NOMO-1 (cell line): Measurements from ENCODE around the gene FSD2.
A peak's percentile ranks its signal among the peaks of the same experiment; 100 is the strongest.
"Not testable (repeated sequence)": the region's sequence is repeated elsewhere in the genome, so short reads cannot be mapped to it uniquely, and the experiment has no call there.

Experiments
- DNase-seq, 2 experiments: peaks; one replicate each; lab custom pipeline; 2025; ENCODE audit not compliant: unreplicated experiment in 2 of 2; lab: John Stamatoyannopoulos, UW

FSD2 gene

DNA sequence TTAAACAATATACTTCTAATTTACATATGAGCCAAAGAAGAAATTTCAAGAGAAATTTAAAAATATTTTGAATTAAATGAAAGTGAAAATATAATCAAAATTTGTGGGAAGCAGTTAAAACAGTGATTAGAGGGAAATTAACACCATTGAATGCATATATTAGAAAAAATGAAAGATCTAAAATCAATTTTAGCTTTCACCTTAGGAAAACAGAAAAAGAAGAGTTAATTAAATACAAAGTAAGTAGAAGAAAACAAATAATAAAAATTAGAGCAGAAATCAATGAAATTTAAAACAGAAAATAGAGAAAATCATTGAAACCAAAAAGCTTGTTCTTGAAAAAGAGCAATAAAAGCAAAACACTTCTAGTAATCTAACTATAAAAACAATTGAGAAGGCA lies 57.6 kb downstream of the FSD2 start:
- no peak for DNase-seq

DNA sequence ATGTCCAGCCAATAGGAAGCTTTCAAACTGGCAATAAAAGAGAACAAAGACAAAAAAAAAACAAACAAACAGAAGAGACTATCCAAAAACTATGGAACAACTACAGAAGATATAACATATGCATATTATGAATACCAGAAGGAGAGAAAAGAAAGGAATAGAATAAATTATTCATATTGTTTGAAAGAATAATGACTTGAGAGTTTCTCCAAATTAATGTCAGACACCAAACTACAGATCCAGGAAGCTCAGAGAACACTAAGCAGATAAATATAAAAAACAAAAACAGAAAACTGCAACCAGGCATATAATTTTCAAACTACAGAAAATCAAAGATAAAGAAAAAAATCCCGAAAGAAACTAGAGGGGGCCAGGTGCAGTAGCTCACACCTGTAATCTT lies 62.1 kb downstream of the FSD2 start:
- no peak for DNase-seq

DNA sequence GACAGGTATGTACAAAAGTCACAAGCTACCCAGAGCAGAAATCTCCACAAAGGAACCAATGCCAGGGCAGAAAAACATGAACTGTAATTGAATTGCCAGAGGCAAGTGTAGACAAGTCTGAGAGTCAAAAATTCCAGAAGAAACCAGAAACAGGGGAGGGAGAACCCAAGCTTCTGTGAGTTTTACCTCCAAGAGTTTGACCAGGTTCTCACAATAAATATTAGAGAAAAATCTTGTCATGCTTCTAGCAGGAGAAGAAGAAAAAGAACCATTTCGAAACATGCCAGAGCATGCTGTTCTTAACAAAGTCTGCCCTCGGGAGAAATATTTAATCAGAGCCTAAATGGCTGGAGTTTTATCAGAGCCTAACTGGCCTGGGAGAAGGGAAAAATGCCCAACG lies 63.7 kb downstream of the FSD2 start:
- DNase-seq, result no peak

DNA sequence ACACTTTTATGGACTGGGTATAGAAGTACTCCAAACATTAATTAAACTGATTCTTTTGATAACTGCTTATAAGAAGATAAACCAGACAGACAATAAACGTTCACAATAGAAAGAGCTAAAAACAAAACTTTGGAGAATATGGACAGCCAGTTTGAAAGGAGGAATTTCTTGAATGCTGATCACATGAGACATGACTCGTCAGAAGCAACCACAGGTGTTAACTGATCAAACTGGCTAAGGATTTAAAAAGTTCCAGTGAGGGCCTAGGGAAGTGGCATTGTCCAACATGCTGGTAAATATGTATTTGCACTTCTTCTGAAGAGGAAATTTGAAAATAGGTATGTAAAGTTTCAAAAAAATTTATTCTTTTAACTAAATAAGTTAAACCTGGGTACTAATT lies 66.8 kb downstream of the FSD2 start:
- DNase-seq, result no peak

DNA sequence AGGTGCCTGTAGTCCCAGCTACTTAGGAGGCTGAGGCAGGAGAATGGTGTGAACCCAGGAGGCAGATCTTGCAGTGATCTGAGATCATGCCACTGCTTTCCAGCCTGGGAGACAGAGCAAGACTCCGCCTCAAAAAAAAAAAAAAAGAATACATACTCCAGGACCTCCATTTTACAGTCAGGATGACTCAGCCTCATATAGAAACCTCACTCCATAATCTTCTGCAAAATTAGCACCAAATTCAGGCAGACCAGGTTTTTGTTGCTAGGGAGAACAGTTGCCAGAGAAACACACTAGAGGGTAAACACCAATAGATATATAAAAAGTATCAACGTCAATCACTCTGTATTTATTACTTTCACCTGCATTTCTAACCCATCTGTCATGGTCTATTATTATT lies 67.9 kb downstream of the FSD2 start:
- no peak for DNase-seq

DNA sequence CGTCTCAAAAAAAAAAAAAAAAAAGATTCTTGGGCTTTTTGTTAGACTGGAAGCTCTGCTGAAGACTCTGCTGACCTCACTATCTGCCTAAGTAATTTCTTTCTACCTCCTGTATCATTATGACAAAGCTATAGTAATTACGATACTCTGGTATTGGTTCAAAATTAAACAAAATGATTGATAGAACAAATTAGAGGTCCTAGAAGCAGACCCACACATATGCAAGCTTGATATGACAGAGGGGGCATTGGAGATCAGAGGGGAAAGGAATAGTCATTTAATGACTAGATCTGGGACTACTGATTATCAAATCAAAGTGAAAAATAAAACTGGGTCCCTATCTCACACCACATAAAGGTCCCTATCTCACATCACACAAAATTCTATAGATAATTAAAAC lies 74.3 kb downstream of the FSD2 start:
- DNase-seq, result no peak

DNA sequence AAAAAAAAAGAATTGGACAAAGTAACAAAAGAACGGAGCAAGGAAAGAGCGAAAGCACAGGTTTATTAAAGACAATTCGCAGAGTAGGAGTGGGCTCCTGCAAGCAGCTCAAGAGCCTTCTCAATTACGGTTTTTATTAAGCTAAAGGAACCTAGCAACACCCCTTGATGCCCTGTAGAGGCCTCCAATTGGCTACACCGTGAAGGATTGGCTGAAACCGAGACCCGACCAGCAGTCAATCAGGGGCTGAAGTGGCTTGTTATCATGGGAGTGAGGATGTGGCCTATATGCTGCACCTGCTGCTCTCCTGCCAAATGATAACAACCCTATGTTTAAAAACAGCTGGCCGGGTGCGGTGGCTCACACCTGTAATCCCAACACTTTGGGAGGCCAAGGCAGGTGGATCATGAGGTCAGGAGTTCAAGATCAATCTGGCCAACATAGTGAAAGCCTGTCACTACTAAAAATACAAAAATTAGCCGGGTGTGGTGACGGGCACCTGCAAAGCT lies 75.8 kb downstream of the FSD2 start:
- DNase-seq, result no peak

DNA sequence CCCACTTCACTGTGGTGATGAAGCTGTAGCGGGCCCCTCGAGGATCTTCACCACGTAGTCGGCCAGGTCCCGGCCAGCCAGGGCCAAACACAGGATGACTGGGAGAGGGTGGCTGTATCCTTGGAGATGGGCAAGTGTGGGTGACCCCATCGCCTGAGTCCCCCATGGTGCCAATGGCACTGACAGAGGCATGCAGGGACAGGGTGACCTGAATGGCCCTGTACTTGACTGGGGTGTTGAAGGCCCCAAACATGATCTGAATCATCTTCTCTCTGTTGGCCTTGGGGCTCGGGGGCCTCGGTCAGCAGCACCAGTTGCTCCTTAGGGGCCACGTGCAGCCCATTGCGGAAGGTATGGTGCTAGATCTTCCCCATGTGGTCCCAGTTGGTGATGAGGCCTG lies 79.1 kb downstream of the FSD2 start:
- DNase-seq, result no peak

DNA sequence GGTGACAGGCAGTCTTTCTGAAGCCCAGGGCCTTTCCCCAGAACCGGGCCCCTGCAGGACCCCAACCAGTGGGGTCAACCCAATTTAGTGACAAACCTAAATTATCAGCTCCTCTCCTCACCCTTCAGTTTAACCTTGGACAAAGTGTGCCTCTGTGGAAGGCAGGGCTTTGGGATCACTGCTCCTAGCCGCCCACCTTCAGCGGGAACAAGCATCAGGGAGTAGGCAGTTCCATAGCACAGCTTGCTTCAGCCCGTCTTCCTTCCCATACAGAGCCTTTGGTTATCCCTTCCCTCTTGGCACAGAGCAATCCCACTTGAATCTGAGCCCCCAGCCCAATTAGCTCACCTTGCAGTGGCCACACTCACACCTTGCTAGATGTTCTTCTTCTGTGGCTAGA lies 90.9 kb downstream of the FSD2 start:
- DNase-seq, result no peak

DNA sequence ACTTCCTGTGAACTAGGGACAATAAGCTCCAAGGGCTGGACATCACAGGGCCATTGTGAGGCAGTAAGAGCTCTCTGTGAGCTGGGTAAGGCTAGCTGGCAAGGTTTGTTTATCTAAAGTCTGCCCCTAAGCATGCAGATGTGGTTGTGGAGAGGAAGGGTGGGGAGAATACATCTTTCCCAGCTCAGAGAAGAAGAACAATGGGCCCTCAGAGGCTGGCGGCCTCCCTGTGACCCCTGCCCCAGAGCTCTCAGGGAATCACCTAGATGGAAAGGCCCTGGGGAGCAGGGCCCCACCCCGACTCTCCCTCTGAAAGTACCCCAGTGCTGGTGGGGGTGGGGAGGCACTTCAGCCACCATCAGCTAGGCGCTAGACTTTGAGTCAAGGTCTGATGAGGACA lies 91.9 kb downstream of the FSD2 start:
- no peak for DNase-seq

DNA sequence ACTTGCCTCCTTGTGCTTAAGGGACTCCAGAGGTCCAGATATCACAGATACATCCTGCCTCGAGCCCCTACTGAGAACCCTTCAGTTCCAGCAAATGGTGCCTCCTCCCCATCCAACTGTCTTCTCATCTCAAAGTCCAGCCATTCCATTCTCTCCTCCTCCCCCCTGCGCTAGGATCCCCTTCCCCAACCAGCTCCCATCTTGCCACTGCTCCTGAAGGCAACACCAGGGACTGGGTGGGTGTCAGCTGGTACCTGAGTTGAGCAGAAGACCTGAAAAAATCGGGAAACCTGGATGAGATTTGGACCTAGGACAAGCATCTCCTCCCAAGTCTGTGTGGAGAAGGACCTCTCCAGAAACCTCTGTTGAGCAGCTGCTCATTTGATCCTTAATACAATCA lies 93.8 kb downstream of the FSD2 start:
- no peak for DNase-seq

DNA sequence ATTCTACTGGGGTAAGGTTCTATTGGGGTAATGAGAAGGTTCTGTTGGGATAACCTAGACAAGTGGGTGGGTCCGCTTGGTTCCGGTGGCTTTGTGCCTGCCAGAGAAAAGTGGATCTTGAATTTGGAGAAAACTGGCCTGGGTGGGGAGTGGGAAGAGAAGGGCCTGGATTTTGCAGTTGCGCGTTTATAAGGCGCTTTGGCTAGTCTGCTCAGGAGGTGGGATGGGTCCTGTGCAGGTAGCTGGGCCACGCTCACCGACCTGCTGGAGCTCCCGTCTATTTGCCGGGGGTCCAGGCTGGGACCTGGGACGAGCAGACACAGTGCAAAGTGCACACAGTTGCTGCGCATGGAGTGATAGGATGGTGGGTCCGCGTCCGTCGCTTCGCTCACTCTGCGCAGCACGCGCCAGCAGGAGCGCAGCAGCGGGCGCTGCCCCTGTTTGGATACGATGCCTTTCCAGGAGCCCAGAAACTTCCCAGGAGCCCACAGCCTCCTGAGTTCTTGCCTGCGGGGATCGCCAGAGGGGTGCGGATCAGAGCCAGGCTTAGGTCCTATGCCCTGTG lies 94.9 kb downstream of the FSD2 start:
- DNase-seq, result no peak

DNA sequence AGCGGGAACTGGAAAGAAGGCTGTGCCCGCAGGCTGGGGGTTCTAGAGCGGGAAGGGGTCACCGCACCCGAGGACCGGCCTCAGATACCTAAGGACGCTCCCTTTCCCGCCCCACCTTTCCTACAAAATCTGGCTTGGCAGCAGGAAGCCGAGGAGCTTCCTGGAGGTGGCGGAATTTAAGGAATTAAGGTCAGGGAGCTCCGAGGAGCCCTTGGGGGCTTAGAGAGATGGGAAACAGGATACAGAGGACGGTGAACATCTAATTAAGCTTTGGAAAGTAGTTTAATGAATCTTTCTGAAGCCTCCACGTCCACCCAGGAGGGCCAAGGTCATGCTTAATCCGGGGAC lies 95.7 kb downstream of the FSD2 start:
- no peak for DNase-seq

DNA sequence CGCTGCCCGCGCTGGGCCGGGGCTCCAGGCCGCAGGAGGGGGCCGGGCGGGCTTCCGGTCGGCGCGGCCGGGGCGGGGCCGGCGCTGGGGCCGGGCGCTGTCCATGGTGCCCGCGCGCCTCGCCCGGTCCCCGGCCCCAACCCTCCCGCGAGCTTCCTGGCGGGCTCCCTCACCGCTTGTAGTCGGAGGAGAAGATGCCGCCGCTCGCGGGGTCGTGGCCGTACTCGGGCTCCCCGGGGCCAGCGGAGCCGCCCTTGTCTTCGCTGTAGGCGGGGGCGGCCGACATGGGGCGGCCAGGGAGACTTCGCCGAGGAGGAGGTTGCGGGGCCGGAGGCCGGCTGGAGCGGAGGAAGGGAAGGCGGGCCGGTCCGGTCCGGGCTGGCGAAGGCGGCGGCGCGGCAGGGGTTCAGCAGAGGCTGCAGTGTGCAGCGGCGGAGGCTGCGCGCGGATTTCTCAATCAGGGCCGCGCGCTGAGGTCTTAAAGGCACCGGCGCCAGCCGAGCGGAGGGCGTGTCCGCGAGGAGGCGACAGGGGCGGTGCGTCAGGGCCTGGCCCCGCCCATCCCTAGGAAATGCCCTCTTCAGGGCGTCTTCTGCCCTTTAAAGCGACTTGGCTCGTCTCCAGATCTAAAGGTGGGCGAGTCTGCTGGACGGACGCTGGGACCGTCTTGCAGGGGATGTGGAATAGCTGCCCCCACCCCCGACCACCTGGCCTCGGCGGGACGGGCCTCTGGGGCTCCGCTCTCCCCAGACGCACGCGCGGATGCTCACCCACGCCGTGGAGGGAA lies 96.3 kb downstream of the FSD2 start, which contains the start of gene AP3B2:
Gene AP3B2, minus strand, starts transcription at position 455 of the 787 bp plus-strand sequence. Its CDS starts 169 bp downstream, at position 286.
- DNase-seq, result peak; percentile 75 to 91

DNA sequence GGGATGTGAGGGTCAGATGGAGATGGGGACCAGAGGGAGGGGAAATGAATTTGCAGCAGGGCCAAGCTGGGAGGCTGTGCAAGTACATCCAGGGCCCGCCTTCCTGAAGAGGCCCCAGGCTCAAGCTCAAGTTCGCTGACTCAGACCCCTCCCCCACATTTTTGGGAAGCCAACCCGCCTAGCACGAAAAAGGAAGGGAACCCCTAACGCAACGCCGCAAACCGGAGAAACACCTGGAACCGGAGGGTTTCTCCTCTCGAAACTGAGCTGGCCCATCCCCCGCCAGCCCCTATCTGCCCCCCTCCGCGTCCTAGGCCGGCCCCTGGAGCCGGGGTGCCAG lies 96.8 kb downstream of the FSD2 start:
- peak; percentile 48 to 52 for DNase-seq

DNA sequence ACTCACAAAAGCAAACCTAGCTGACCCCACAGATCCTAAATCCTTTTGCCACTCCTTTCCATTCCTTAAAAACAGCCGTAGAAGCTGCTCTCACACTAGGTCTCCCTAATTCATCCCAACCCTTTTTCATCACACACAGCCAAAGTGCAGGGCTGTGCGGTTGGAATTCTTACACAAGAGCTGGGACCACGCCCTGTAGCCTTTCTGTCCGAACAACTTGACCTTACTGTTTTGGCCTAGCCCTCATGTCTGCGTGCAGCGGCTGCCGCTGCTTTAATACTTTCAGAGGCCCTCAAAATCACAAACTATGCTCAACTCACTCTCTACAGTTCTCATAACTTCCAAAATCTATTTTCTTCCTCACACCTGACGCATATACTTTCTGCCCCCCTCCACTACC lies 100.0 kb downstream of the FSD2 start:
- DNase-seq, result not testable (repeated sequence)
